HG02970 (cell line): Measurements from ENCODE around the gene TBX3.

Experiments used
- ATAC-seq: cut with Tn5 transposase; IDR thresholded peaks from one replicate; pipeline ENCODE4 v1.9.1; 2021; ENCODE audit warnings: mild to moderate bottlenecking, moderate library complexity, moderate number of reproducible peaks; ENCODE audit not compliant: unreplicated experiment, low FRiP score

TBX3 gene

GRCh38 chr12:114669401-114670290, 14.3 kb downstream of the TBX3 start:
- ATAC-seq: no peak

- no peak for ATAC-seq
Observed at GRCh38 chr12:114668886-114669288, 15.1 kb downstream of the TBX3 start.

- ATAC-seq: no peak
Observed at GRCh38 chr12:114668151-114668885, 15.7 kb downstream of the TBX3 start.

- no peak for ATAC-seq
Observed at GRCh38 chr12:114667669-114668150, 16.3 kb downstream of the TBX3 start.

GRCh38 chr12:114666746-114667668, 17.0 kb downstream of the TBX3 start:
- no peak for ATAC-seq

GRCh38 chr12:114665411-114666260, 18.3 kb downstream of the TBX3 start:
- ATAC-seq: no peak

GRCh38 chr12:114664651-114665320, 19.2 kb downstream of the TBX3 start:
- ATAC-seq: no peak

GRCh38 chr12:114662512-114663177, 21.3 kb downstream of the TBX3 start:
- no peak for ATAC-seq

GRCh38 chr12:114661245-114661644, 22.7 kb downstream of the TBX3 start:
- no peak for ATAC-seq

- no peak for ATAC-seq
Observed at GRCh38 chr12:114659084-114659483, 24.9 kb downstream of the TBX3 start.

- no peak for ATAC-seq
Observed at GRCh38 chr12:114658002-114658441, 26.0 kb downstream of the TBX3 start.

GRCh38 chr12:114657597-114657920, 26.4 kb downstream of the TBX3 start:
- ATAC-seq: no peak

- ATAC-seq: no peak
Observed at GRCh38 chr12:114656906-114657596, 26.9 kb downstream of the TBX3 start.

- no peak for ATAC-seq
Observed at GRCh38 chr12:114655934-114656749, 27.8 kb downstream of the TBX3 start.

- ATAC-seq: no peak
Observed at GRCh38 chr12:114649585-114649984, 34.4 kb downstream of the TBX3 start.

- ATAC-seq: no peak
Observed at GRCh38 chr12:114648711-114649110, 35.3 kb downstream of the TBX3 start.

- no peak for ATAC-seq
Observed at GRCh38 chr12:114638790-114639435, 45.1 kb downstream of the TBX3 start.
